ENCODE measurements around the gene EEF2KMT.
"Not testable (repeated sequence)": the region's sequence is repeated elsewhere in the genome, so short reads cannot be mapped to it uniquely, and the experiment has no call there.

The EEF2KMT gene

GRCh38 chr16:5097470-5098220 is at the start of gene EEF2KMT:
Gene EEF2KMT (minus strand): TSS chr16:5097795. CDS start chr16:5097739, 56 bp downstream.
- DNase-seq: peak; percentile 99

- not testable (repeated sequence) for DNase-seq
These were observed 47.0 kb upstream of the EEF2KMT start for GRCh38 chr16:5144621-5144956.

- no peak for DNase-seq
These were observed 46.4 kb upstream of the EEF2KMT start for GRCh38 chr16:5143761-5144620.

GRCh38 chr16:5140151-5140550 is 42.6 kb upstream of the EEF2KMT start:
- DNase-seq: not testable (repeated sequence)

- DNase-seq: not testable (repeated sequence)
These were observed 37.3 kb upstream of the EEF2KMT start for GRCh38 chr16:5134739-5135452.

GRCh38 chr16:5132915-5133600 is 35.5 kb upstream of the EEF2KMT start:
- DNase-seq: not testable (repeated sequence)

GRCh38 chr16:5131467-5132004 is 33.9 kb upstream of the EEF2KMT start:
- not testable (repeated sequence) for DNase-seq

GRCh38 chr16:5117300-5118087 is 19.9 kb upstream of the EEF2KMT start:
- DNase-seq: not testable (repeated sequence)

- not testable (repeated sequence) for DNase-seq
These were observed 19.2 kb upstream of the EEF2KMT start for GRCh38 chr16:5116780-5117295.

- not testable (repeated sequence) for DNase-seq
These were observed 13.3 kb upstream of the EEF2KMT start for GRCh38 chr16:5110933-5111332.

- DNase-seq: no peak
These were observed 11.0 kb upstream of the EEF2KMT start for GRCh38 chr16:5108505-5109158.

GRCh38 chr16:5105039-5105438 is 7.4 kb upstream of the EEF2KMT start:
- not testable (repeated sequence) for DNase-seq

GRCh38 chr16:5103296-5104032 is 5.9 kb upstream of the EEF2KMT start:
- not testable (repeated sequence) for DNase-seq

- not testable (repeated sequence) for DNase-seq
These were observed 1.6 kb upstream of the EEF2KMT start for GRCh38 chr16:5099174-5099573.

- peak; percentile 33 to 39 for DNase-seq
These were observed 895 bp upstream of the EEF2KMT start for GRCh38 chr16:5098221-5099159.

- peak; percentile 4 to 9 for DNase-seq
These were observed 530 bp downstream of the EEF2KMT start for GRCh38 chr16:5097061-5097469.

GRCh38 chr16:5096437-5097060 is 1.0 kb downstream of the EEF2KMT start:
- not testable (repeated sequence) for DNase-seq
